GM12865 (cell line): ENCODE measurements around the gene FMOD.
"Not testable (repeated sequence)": the region's sequence is repeated elsewhere in the genome, so short reads cannot be mapped to it uniquely, and the experiment has no call there.

ENCODE experiments used
- DNase-seq: peaks from one replicate; pipeline ENCODE4 v3.0.0; 2010; ENCODE audit warnings: low read depth
- H3K4me3 ChIP-seq: 2 replicates; pipeline ENCODE4 v1.5.1; 2011; ENCODE audit warnings: mild to moderate bottlenecking, low read depth, low read length, control low read depth
- TF ChIP-seq, protein P1 (sequence below): IDR thresholded peaks from 2 replicates; pipeline ENCODE4 v1.5.1; 2011; ENCODE audit warnings: low read length, control low read depth, low read depth, inconsistent platforms; ENCODE audit not compliant: insufficient read depth; ENCODE audit errors: missing control alignments

Gene FMOD

DNA sequence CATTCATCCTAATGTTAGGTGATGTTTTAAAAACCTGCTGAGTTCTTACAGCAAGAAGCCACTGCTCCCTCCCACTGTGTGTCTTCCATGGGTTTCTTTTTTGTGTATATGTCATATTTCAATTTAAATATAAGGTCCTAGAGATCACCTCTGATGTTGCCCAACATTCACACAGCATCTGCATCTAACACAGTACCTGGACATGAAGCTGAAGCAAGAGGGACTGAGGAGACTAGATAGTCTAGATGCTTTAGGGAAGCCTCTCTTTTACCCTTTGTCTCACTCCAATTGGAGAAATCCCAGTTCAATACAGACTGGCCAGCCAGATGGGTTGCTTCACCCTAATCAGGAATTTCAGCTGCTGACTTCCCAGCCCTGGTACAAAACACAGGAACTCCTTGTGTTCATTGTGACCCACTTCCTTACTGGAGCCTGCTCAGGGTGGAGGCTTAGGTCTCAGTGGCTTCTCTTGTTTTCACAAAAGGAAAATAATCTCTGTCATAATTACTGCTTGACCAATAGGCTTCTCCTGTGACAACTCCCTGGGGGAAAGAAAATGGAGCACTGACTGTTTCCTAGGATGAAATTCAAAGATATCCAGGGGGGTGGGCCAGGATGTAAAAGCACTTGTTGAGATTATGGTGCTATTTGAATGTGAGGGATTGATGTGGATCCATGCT lies 28.3 kb downstream of the FMOD start:
- no peak for DNase-seq
- TF ChIP-seq, protein P1, sequence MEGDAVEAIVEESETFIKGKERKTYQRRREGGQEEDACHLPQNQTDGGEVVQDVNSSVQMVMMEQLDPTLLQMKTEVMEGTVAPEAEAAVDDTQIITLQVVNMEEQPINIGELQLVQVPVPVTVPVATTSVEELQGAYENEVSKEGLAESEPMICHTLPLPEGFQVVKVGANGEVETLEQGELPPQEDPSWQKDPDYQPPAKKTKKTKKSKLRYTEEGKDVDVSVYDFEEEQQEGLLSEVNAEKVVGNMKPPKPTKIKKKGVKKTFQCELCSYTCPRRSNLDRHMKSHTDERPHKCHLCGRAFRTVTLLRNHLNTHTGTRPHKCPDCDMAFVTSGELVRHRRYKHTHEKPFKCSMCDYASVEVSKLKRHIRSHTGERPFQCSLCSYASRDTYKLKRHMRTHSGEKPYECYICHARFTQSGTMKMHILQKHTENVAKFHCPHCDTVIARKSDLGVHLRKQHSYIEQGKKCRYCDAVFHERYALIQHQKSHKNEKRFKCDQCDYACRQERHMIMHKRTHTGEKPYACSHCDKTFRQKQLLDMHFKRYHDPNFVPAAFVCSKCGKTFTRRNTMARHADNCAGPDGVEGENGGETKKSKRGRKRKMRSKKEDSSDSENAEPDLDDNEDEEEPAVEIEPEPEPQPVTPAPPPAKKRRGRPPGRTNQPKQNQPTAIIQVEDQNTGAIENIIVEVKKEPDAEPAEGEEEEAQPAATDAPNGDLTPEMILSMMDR, result no peak
- H3K4me3 ChIP-seq, result no peak overlapping the region

DNA sequence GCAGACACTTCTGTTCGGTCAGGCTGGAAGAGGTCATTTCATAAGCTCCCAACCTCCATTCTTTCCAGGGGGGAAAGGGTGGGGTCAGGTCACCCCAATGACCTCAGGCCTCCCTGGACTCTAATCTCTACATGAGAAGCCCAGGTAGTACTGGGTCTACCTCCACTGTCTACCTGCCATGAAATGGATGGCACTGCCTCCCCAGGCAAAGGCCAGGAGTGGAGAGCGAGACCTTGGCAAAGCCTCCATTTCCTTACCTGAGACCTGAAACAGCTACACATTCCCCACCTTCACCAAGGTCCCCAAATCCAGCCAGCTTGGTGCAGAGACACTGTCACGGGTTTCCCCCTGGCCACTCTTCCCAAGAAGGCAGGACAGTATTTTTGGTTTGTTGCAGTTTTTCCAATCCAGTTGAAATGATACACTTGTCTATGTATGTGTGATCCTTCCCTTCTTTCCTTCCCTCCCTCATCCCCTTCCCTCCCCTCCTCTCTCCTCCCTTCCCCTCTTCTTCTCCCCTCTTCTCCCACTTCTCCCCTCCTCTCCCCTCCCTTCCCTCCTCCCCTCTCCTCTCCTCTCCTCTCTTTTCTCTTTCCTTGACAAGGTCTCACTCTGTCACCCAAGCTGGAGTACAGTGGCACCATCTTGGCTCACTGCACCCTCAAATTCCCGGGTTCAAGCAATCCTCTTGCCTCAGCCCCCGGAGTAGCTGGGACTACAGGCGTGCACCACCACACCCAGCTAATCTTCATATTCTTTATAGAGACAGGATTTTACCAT lies 29.5 kb downstream of the FMOD start:
- TF ChIP-seq, protein P1, result no peak
- no peak for DNase-seq
- H3K4me3 ChIP-seq, result no peak overlapping the region

DNA sequence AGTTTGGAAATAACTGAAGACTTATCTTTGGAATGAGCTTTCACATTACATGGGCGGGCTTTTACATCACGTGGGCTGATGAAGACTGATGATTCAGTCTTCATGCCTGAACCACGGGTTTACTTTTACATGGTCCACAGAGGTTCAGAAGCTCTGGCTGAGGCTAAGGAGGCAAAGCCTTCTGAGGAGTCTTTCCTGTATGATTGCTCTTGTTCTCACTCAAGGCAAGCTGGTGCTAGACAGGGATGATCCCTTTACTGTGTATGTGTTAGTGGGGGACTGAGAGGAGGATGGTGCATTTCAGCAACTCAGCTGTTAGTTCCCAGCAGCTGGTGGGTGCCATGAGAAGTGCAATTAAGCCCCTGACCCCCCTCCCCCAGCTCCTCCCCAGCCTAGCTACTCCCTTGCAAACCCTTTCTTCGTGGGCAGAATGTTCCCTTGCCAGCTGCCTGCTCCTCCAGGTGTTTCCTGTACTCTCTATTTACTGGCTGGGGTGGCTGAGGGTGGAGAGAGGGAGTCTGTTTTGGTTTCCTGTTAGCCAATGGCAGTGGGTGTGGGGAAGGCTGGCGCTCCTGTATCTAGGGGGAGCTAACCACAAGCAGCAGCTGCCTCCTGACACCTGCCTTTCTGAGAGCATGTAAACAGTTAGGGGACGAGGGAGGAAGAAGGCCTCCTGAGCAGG lies 30.2 kb downstream of the FMOD start:
- H3K4me3 ChIP-seq, result no peak overlapping the region
- peak; percentile 95 for DNase-seq
- TF ChIP-seq, protein P1, result no peak

DNA sequence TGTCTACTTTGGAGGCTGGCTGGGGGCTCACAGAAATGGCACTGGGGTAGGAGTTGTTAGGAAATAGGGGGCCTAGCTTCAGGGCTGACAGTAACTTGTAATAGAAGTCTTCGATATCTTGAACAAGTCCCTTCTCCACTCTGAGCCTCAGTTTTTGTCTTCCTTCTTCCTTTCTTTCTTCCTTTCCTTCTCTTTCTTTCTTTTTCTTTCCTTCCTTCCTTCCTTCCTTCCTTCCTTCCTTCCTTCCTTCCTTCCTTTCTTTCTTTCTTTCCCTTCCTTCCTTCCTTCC lies 32.7 kb downstream of the FMOD start:
- TF ChIP-seq, protein P1, result no peak
- H3K4me3 ChIP-seq, result no peak overlapping the region
- no peak for DNase-seq

DNA sequence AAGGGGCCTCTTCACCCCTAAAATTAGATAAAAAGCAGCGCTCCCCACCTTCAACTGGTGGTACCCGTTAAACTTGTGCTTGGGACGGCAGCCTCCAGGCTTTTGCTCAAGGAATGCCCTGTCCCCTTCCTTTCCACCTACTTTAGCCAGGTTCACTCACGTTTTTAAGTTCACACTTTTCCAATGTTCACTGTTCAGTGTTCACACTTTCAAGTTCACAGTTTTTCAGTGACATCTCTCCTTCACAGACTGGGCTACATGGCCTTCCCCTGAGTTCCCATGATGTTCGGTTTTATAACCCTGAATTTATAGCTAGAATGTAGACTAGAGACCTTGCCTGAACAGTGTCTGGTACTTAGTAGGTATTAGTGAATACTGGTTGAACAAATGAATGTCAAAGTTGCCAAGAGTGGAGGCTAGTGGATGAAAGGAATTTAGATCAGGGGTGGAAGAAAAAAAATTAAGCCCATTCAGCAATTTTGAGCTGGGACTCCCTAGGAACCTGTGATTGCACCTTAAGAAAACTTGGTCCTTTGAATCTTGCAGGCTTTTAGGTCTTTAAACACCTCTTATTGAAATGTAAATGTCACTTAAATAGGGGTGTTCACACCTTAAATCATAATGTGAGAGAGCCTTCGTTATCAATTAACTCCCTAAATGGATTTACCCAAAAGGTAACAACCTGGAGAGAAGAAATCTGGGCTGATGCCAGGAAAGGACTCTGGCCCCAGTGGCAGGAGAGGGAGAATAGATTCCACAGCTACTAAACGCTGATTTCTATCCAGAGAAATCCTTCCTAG lies 33.3 kb downstream of the FMOD start:
- no peak for DNase-seq
- H3K4me3 ChIP-seq, result no peak overlapping the region
- TF ChIP-seq, protein P1, result no peak

DNA sequence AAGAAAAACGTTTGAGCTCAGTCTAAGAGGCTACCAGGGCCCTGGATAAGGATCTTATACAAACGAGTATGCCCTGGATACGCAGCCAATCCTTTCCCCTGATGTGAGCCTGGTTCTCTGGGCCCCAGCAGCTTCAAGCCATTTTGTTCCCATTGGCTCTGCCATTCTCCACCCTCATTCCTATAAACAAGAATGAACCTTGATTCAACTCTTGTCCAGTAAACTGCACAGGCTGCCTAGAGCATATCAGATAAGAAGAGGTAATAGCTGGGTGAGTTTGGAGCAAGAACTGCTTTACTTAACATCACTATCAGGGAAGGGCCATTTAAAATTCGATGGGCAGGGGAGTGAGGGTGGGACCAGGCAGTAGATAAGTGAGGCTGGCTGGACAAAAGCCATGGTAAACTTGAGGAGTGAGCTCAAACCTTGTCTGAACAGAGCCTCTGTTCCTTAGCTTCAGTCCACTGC lies 34.3 kb downstream of the FMOD start:
- H3K4me3 ChIP-seq, result no peak overlapping the region
- TF ChIP-seq, protein P1, result no peak
- no peak for DNase-seq

DNA sequence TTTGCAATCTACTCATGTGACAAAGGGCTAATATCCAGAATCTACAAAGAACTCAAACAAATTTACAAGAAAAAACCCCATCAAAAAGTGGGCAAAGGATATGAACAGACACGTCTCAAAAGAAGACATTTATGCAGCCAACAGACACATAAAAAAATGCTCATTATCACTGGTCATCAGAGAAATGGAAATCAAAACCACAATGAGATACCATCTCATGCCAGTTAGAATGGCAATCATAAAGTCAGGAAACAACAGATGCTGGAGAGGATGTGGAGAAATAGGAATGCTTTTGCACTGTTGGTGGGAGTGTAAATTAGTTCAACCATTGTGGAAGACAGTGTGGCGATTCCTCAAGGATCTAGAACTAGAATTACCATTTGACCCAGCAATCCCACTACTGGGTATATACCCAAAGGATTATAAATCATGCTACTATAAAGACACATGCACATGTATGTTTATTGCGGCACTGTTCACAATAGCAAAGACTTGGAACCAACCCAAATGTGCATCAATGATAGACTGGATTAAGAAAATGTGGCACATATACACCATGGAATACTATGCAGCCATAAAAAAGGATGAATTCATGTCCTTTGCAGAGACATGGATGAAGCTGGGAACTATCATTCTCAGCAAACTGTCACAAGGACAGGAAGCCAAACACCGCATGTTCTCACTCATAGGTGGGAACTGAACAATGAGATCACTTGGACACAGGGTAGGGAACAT lies 36.7 kb downstream of the FMOD start:
- not testable (repeated sequence) for H3K4me3 ChIP-seq, DNase-seq
